Measurements from ENCODE around the gene LRRC34. TPM values are rescaled to one million over a fixed set of nuclear protein-coding genes. Genes with fewer than 3 reads are reported as not detected.

LRRC34 gene
- total RNA-seq, 2 experiments from 2014 or later, result 3.8 TPM

- H3K27me3 Mint-ChIP-seq, result peaks cover 5% of the 10 kb centered on the region
- DNase-seq (no peak), ATAC-seq (no peak)
- ChIA-PET POLR2A (interaction anchor here (0.8 kb wide), 1 partner anchor 16 kb away, joined by 3 read pairs; no protein-coding TSS in a partner anchor), CTCF (interaction anchor here (1.9 kb wide), 1 partner anchor 27 kb away, joined by 7 read pairs; no protein-coding TSS in a partner anchor)
- H3K4me3 Mint-ChIP-seq, result no peak overlapping the region
- no peaks in the 10 kb centered on the region for H3K36me3 Mint-ChIP-seq (ENCODE audit: low read depth)
- intact Hi-C loops (cut with DNase I, micrococcal nuclease), result no loop called here
- H3K4me1 Mint-ChIP-seq, result no peaks in the 10 kb centered on the region
- no peaks in the 10 kb centered on the region for H3K9me3 Mint-ChIP-seq (ENCODE audit: low read depth)
- no peak overlapping the region for H3K27ac Mint-ChIP-seq
These were observed 25.9 kb upstream of the LRRC34 start for GRCh38 chr3:169838511-169839030.

- Mint-ChIP-seq H3K27me3 (peaks cover 4% of the 10 kb centered on the region), H3K36me3 (ENCODE audit: low read depth) (no peaks in the 10 kb centered on the region), H3K9me3 (ENCODE audit: low read depth) (no peaks in the 10 kb centered on the region), H3K4me3 (no peak overlapping the region), H3K4me1 (no peaks in the 10 kb centered on the region), H3K27ac (no peak overlapping the region)
- ATAC-seq (no peak), DNase-seq (no peak)
- CTCF ChIA-PET, result no interaction called here
- POLR2A ChIA-PET, result no interaction called here
- intact Hi-C loops (cut with DNase I, micrococcal nuclease), result no loop called here
These were observed 24.2 kb upstream of the LRRC34 start for GRCh38 chr3:169836942-169837275.

GRCh38 chr3:169836078-169836941, 23.6 kb upstream of the LRRC34 start:
- Mint-ChIP-seq H3K27me3 (peaks cover 4% of the 10 kb centered on the region), H3K36me3 (ENCODE audit: low read depth) (no peaks in the 10 kb centered on the region), H3K27ac (no peak overlapping the region), H3K4me1 (no peaks in the 10 kb centered on the region), H3K4me3 (no peak overlapping the region), H3K9me3 (ENCODE audit: low read depth) (no peaks in the 10 kb centered on the region)
- intact Hi-C loops (cut with DNase I, micrococcal nuclease), result no loop called here
- no peak for DNase-seq
- POLR2A ChIA-PET, result no interaction called here
- CTCF ChIA-PET, result no interaction called here
- ATAC-seq, result no peak

GRCh38 chr3:169835533-169835932, 22.8 kb upstream of the LRRC34 start:
- Mint-ChIP-seq H3K27me3 (peaks cover 4% of the 10 kb centered on the region), H3K4me1 (no peaks in the 10 kb centered on the region), H3K27ac (no peak overlapping the region), H3K4me3 (no peak overlapping the region), H3K9me3 (ENCODE audit: low read depth) (no peaks in the 10 kb centered on the region), H3K36me3 (ENCODE audit: low read depth) (no peaks in the 10 kb centered on the region)
- CTCF ChIA-PET, result no interaction called here
- POLR2A ChIA-PET, result no interaction called here
- intact Hi-C loops (cut with DNase I, micrococcal nuclease), result no loop called here
- no peak for DNase-seq
- no peak for ATAC-seq

- Mint-ChIP-seq H3K4me3 (no peak overlapping the region), H3K36me3 (ENCODE audit: low read depth) (no peaks in the 10 kb centered on the region), H3K4me1 (no peaks in the 10 kb centered on the region), H3K9me3 (ENCODE audit: low read depth) (no peaks in the 10 kb centered on the region), H3K27me3 (peaks cover 5% of the 10 kb centered on the region), H3K27ac (no peak overlapping the region)
- ATAC-seq (no peak), DNase-seq (no peak)
- intact Hi-C loops (cut with DNase I, micrococcal nuclease), result no loop called here
- ChIA-PET CTCF (no interaction called here), POLR2A (no interaction called here)
These were observed 15.0 kb upstream of the LRRC34 start for GRCh38 chr3:169827712-169828111.

GRCh38 chr3:169825316-169825715, 12.6 kb upstream of the LRRC34 start:
- Mint-ChIP-seq H3K4me3 (no peak overlapping the region), H3K27me3 (peaks cover 10% of the 10 kb centered on the region), H3K9me3 (ENCODE audit: low read depth) (no peaks in the 10 kb centered on the region), H3K36me3 (ENCODE audit: low read depth) (no peaks in the 10 kb centered on the region), H3K27ac (no peak overlapping the region), H3K4me1 (no peaks in the 10 kb centered on the region)
- intact Hi-C loops (cut with DNase I, micrococcal nuclease), result no loop called here
- no peak for ATAC-seq
- POLR2A ChIA-PET, result no interaction called here
- CTCF ChIA-PET, result no interaction called here
- no peak for DNase-seq

- Mint-ChIP-seq H3K27ac (no peak overlapping the region), H3K4me1 (no peaks in the 10 kb centered on the region), H3K9me3 (ENCODE audit: low read depth) (no peaks in the 10 kb centered on the region), H3K36me3 (ENCODE audit: low read depth) (no peaks in the 10 kb centered on the region), H3K27me3 (peaks cover 14% of the 10 kb centered on the region), H3K4me3 (no peak overlapping the region)
- ChIA-PET POLR2A (interaction anchor here (0.5 kb wide), 1 partner anchor 16 kb away, joined by 3 read pairs; no protein-coding TSS in a partner anchor), CTCF (interaction anchor here (0.6 to 1.6 kb wide), 2 partner anchors 40 to 89 kb away, joined by 3 read pairs; no protein-coding TSS in a partner anchor)
- intact Hi-C loops (cut with DNase I, micrococcal nuclease), result no loop called here
- DNase-seq, result no peak
- ATAC-seq, result no peak
These were observed 10.3 kb upstream of the LRRC34 start for GRCh38 chr3:169822983-169823382.

- H3K4me3 Mint-ChIP-seq, result no peak overlapping the region
- no peak overlapping the region for H3K27ac Mint-ChIP-seq
- H3K4me1 Mint-ChIP-seq, result no peaks in the 10 kb centered on the region
- DNase-seq (no peak), ATAC-seq (no peak)
- intact Hi-C loops (cut with DNase I, micrococcal nuclease), result no loop called here
- CTCF ChIA-PET, result interaction anchor here (0.6 to 1.6 kb wide), 2 partner anchors 41 to 88 kb away, joined by 3 read pairs; no protein-coding TSS in a partner anchor
- H3K27me3 Mint-ChIP-seq, result peaks cover 14% of the 10 kb centered on the region
- no peaks in the 10 kb centered on the region for H3K36me3 Mint-ChIP-seq (ENCODE audit: low read depth)
- POLR2A ChIA-PET, result interaction anchor here (0.5 to 0.7 kb wide), 2 partner anchors 16 to 328 kb away, joined by 3 read pairs; no protein-coding TSS in a partner anchor
- no peaks in the 10 kb centered on the region for H3K9me3 Mint-ChIP-seq (ENCODE audit: low read depth)
These were observed 9.8 kb upstream of the LRRC34 start for GRCh38 chr3:169822540-169822939.

GRCh38 chr3:169822091-169822490, 9.4 kb upstream of the LRRC34 start:
- ChIA-PET CTCF (interaction anchor here (0.9 to 1.6 kb wide), 2 partner anchors 9 to 41 kb away, joined by 3 read pairs; no protein-coding TSS in a partner anchor), POLR2A (interaction anchor here (0.7 kb wide), 1 partner anchor 328 kb away, joined by 3 read pairs; no protein-coding TSS in a partner anchor)
- H3K27me3 Mint-ChIP-seq, result peaks cover 14% of the 10 kb centered on the region
- no peak overlapping the region for H3K27ac Mint-ChIP-seq
- no peaks in the 10 kb centered on the region for H3K9me3 Mint-ChIP-seq (ENCODE audit: low read depth)
- intact Hi-C loops (cut with DNase I, micrococcal nuclease), result no loop called here
- ATAC-seq (no peak), DNase-seq (no peak)
- no peak overlapping the region for H3K4me3 Mint-ChIP-seq
- no peaks in the 10 kb centered on the region for H3K36me3 Mint-ChIP-seq (ENCODE audit: low read depth)
- no peaks in the 10 kb centered on the region for H3K4me1 Mint-ChIP-seq

GRCh38 chr3:169818316-169818715, 5.6 kb upstream of the LRRC34 start:
- no peak for ATAC-seq
- H3K4me1 Mint-ChIP-seq, result peaks cover 11% of the 10 kb centered on the region
- H3K27me3 Mint-ChIP-seq, result peaks cover 13% of the 10 kb centered on the region
- H3K27ac Mint-ChIP-seq, result no peak overlapping the region
- ChIA-PET CTCF (no interaction called here), POLR2A (no interaction called here)
- no peak overlapping the region for H3K4me3 Mint-ChIP-seq
- peaks cover 10% of the 10 kb centered on the region for H3K36me3 Mint-ChIP-seq (ENCODE audit: low read depth)
- intact Hi-C loops (cut with DNase I, micrococcal nuclease), result no loop called here
- peaks cover 13% of the 10 kb centered on the region for H3K9me3 Mint-ChIP-seq (ENCODE audit: low read depth)
- DNase-seq, result no peak

GRCh38 chr3:169815590-169816150, 3.0 kb upstream of the LRRC34 start:
- intact Hi-C loops (cut with DNase I, micrococcal nuclease), result no loop called here
- ChIA-PET POLR2A (no interaction called here), CTCF (interaction anchor here (0.7 kb wide), 1 partner anchor 47 kb away, joined by 3 read pairs; no protein-coding TSS in a partner anchor)
- peaks cover 6% of the 10 kb centered on the region for H3K27me3 Mint-ChIP-seq
- peaks cover 13% of the 10 kb centered on the region for H3K9me3 Mint-ChIP-seq (ENCODE audit: low read depth)
- peaks cover 10% of the 10 kb centered on the region for H3K36me3 Mint-ChIP-seq (ENCODE audit: low read depth)
- ATAC-seq, result no peak
- no peak overlapping the region for H3K4me3 Mint-ChIP-seq
- H3K27ac Mint-ChIP-seq, result no peak overlapping the region
- DNase-seq, result no peak
- H3K4me1 Mint-ChIP-seq, result peaks cover 27% of the 10 kb centered on the region
